C4-2B (cell line): ENCODE measurements around the gene KCTD2.

ENCODE experiments used
- ZFX ChIP-seq: fragments of 450-650 bp; IDR thresholded peaks from 2 replicates; pipeline ENCODE4 v1.6.1; 2017
- TF ChIP-seq, protein P1 (sequence below): fragments of 450-650 bp; conservative IDR thresholded peaks from 2 replicates; pipeline ENCODE4 v1.5.1; 2017; ENCODE audit warnings: mild to moderate bottlenecking

- TF ChIP-seq, protein P1, sequence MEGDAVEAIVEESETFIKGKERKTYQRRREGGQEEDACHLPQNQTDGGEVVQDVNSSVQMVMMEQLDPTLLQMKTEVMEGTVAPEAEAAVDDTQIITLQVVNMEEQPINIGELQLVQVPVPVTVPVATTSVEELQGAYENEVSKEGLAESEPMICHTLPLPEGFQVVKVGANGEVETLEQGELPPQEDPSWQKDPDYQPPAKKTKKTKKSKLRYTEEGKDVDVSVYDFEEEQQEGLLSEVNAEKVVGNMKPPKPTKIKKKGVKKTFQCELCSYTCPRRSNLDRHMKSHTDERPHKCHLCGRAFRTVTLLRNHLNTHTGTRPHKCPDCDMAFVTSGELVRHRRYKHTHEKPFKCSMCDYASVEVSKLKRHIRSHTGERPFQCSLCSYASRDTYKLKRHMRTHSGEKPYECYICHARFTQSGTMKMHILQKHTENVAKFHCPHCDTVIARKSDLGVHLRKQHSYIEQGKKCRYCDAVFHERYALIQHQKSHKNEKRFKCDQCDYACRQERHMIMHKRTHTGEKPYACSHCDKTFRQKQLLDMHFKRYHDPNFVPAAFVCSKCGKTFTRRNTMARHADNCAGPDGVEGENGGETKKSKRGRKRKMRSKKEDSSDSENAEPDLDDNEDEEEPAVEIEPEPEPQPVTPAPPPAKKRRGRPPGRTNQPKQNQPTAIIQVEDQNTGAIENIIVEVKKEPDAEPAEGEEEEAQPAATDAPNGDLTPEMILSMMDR: no peak
- TF ChIP-seq ZFX: no peak
These were observed 30.1 kb downstream of the KCTD2 start for GRCh38 chr17:75077072-75077495.
